Fibroblast of lung (primary cell): Measurements from ENCODE around the gene WWOX.

Experiments
- CTCF ChIP-seq, 2 donors: IDR thresholded peaks in 1 of 2; conservative IDR thresholded peaks in 1 of 2; 1 replicate in 1 of 2; 2 replicates in 1 of 2; pipeline ENCODE4 v1.5.1; 2011 to 2012; ENCODE audit warnings: low read length in 2 of 2, control low read depth in 1 of 2, inconsistent platforms in 1 of 2, low read depth in 1 of 2, mild to moderate bottlenecking in 1 of 2
- EZH2 ChIP-seq: IDR thresholded peaks from 2 replicates; pipeline ENCODE4 v1.5.1; 2012; ENCODE audit warnings: low read length, control low read depth, mild to moderate bottlenecking; ENCODE audit errors: missing control alignments

- TF ChIP-seq EZH2: no peak
- TF ChIP-seq CTCF (conservative IDR thresholded peaks at IDR 0.05 in 1 of 2, IDR thresholded peaks at IDR 0.05 in 1 of 2; ENCODE audit: low read depth in 1 of 2, low read length in 2 of 2): no peak
These were observed 941.8 kb downstream of the WWOX start for GRCh38 chr16:79041206-79041605.
